GM12874 (cell line): ENCODE data around the gene ITIH3.

Experiments used
- CTCF ChIP-seq: IDR thresholded peaks from 2 replicates; pipeline ENCODE4 v1.5.1; 2011; ENCODE audit warnings: low read depth, mild to moderate bottlenecking, control low read depth, low read length, moderate library complexity; ENCODE audit not compliant: insufficient read depth

ITIH3 gene

GRCh38 chr3:52794612-52795099, at the start of gene ITIH3:
ITIH3 (plus strand) TSS chr3:52794796; CDS start chr3:52794804, 8 bp downstream.
- TF ChIP-seq CTCF: no peak

GRCh38 chr3:52752045-52752660, 42.4 kb upstream of the ITIH3 start:
- no peak for TF ChIP-seq CTCF

- TF ChIP-seq CTCF: no peak
These were observed 40.2 kb upstream of the ITIH3 start for GRCh38 chr3:52754373-52754772.

- no peak for TF ChIP-seq CTCF
These were observed 38.5 kb upstream of the ITIH3 start for GRCh38 chr3:52756141-52756540.

- no peak for TF ChIP-seq CTCF
These were observed 31.1 kb upstream of the ITIH3 start for GRCh38 chr3:52763466-52763865.

- no peak for TF ChIP-seq CTCF
These were observed 24.7 kb upstream of the ITIH3 start for GRCh38 chr3:52769786-52770455.

- TF ChIP-seq CTCF: no peak
These were observed 23.9 kb upstream of the ITIH3 start, which contains the start of gene NEK4 for GRCh38 chr3:52770496-52771333. NEK4 (minus strand) TSS chr3:52770940; CDS start chr3:52770746, 194 bp downstream.
